ENCODE data around the gene GRPEL1. TPM values are rescaled to one million over a fixed set of nuclear protein-coding genes. Genes with fewer than 3 reads are reported as not detected.

The GRPEL1 gene
- total and polyA plus RNA-seq, 2 of the 8 experiments (the other 6 are each of a cell fraction or from before 2014, with no cell fraction given), result 13.5 to 39.9 TPM

- Histone ChIP-seq H3K9me3 (ENCODE audit: insufficient read depth in 2 of 2, low read depth in 1 of 2, low read length in 1 of 2) (no peaks in the 10 kb centered on the region), H4K91ac (replicated peaks; ENCODE audit: insufficient read length, low read length) (no peak overlapping the region), H3K4me1 (replicated peaks in 1 of 4; ENCODE audit: control insufficient read depth in 3 of 4, insufficient read depth in 4 of 4, low read length in 3 of 4) (no peaks in the 10 kb centered on the region; a peak in 1 of 7 replicates), H4K20me1 (replicated peaks in 1 of 2; ENCODE audit: control insufficient read depth in 1 of 2, insufficient read depth in 2 of 2, low read length in 2 of 2) (peaks cover 0 to 25% of the 10 kb centered on the region in 2 experiments), H3K4me3 (ENCODE audit: extremely low read depth in 1 of 4, insufficient read depth in 2 of 4, low read depth in 3 of 4, low read length in 4 of 4) (no peak overlapping the region), H3K9ac (replicated peaks in 1 of 4; ENCODE audit: extremely low read depth in 1 of 4, low read depth in 3 of 4, low read length in 3 of 4) (no peak overlapping the region), H2BK5ac (ENCODE audit: low read depth, low read length) (no peak overlapping the region), H2BK20ac (ENCODE audit: low read length) (no peak overlapping the region), H3K27me3 (replicated peaks in 1 of 4; ENCODE audit: control insufficient read depth in 3 of 4, extremely low read depth in 1 of 4, insufficient read depth in 3 of 4, low read length in 3 of 4) (no peaks in the 10 kb centered on the region), H3K18ac (ENCODE audit: extremely low read depth, low read length) (no peak overlapping the region), H2AFZ (ENCODE audit: low read length) (no peak overlapping the region), H3K79me2 (ENCODE audit: control insufficient read depth in 1 of 2, insufficient read depth in 2 of 2, low read length in 2 of 2) (no peaks in the 10 kb centered on the region), H3K56ac (replicated peaks; ENCODE audit: insufficient read length, low read depth, low read length) (no peak overlapping the region), H3K4me2 (ENCODE audit: insufficient read depth in 1 of 2, low read depth in 2 of 2, low read length in 2 of 2) (no peak overlapping the region), H2BK120ac (replicated peaks; ENCODE audit: low read depth, low read length) (no peak overlapping the region), H3K36me3 (ENCODE audit: control insufficient read depth in 2 of 4, insufficient read depth in 4 of 4, low read length in 3 of 4) (peaks cover 0 to 31% (median 7%) of the 10 kb centered on the region in 4 experiments; a peak in 5 of 8 replicates), H4K5ac (ENCODE audit: insufficient read length, low read depth, low read length) (no peak overlapping the region), H3K4ac (replicated peaks; ENCODE audit: insufficient read length, low read depth, low read length) (no peak overlapping the region), H3K27ac (ENCODE audit: low read depth, low read length) (no peak overlapping the region), H3K23me2 (ENCODE audit: low read depth, low read length) (peaks cover 10% of the 10 kb centered on the region; the same call in 1 of the 2 replicates), H2BK12ac (ENCODE audit: low read depth, low read length) (no peak overlapping the region), H2BK15ac (ENCODE audit: low read length) (no peak overlapping the region), H3K23ac (ENCODE audit: insufficient read length) (no peak overlapping the region), H2AK5ac (ENCODE audit: low read depth, low read length) (no peak overlapping the region), H3K14ac (ENCODE audit: insufficient read length) (no peak overlapping the region), H3K79me1 (ENCODE audit: low read depth, low read length) (peaks cover 3% of the 10 kb centered on the region), H4K8ac (ENCODE audit: extremely low read depth, insufficient read depth, low read length) (no peak overlapping the region)
- DNase-seq (ENCODE audit: low read depth in 1 of 2, low spot score in 2 of 2) (no peak), FAIRE-seq (no peak)
- 91% methylated on average over 28 of the region's 28 CpGs; no CpG with 5 or more reads in 1 of the 2 experiments for WGBS, 2 experiments (ENCODE audit: extremely low coverage in 1 of 2, insufficient coverage in 1 of 2, insufficient read length in 1 of 2, insufficient replicate concordance in 2 of 2, low coverage in 1 of 2, low lambda C conversion rate in 2 of 2, missing lambda C conversion rate in 1 of 2)
- ChIA-PET POLR2A (ENCODE audit: partially characterized antibody) (interaction anchor here (1.2 to 1.4 kb wide), 2 partner anchors 9 to 18 kb away, joined by 3 read pairs; no protein-coding TSS in a partner anchor), CTCF (ENCODE audit: partially characterized antibody) (interaction anchor here (0.5 to 1.7 kb wide), 5 partner anchors 9 to 265 kb away, joined by 3 to 7 read pairs (median 3); no protein-coding TSS in a partner anchor)
- TF ChIP-seq USF2 (IDR thresholded peaks at IDR 0.05; ENCODE audit: low read length), result no peak
- no peak for TF ChIP-seq ASH2L (IDR thresholded peaks at IDR 0.05; ENCODE audit: low read length)
- no peak for TF ChIP-seq BRCA1 (IDR thresholded peaks at IDR 0.05; ENCODE audit: low read depth, low read length)
- no peak for TF ChIP-seq JUN (IDR thresholded peaks at IDR 0.05; ENCODE audit: low read depth, low read length)
- no peak for TF ChIP-seq SUZ12 (IDR thresholded peaks at IDR 0.05; ENCODE audit: low read length)
- no peak for TF ChIP-seq SAP30 (IDR thresholded peaks at IDR 0.05; ENCODE audit: insufficient read depth, insufficient replicate concordance, low read length)
- TF ChIP-seq POLR2AphosphoS5 (IDR thresholded peaks at IDR 0.05; ENCODE audit: low read depth, low read length), result no peak
- TF ChIP-seq NANOG (IDR thresholded peaks at IDR 0.05; ENCODE audit: insufficient read depth, low read depth, low read length, poor library complexity, severe bottlenecking), result no peak
- no peak for TF ChIP-seq TCF12 (IDR thresholded peaks at IDR 0.05; ENCODE audit: low read depth, low read length)
- no peak for TF ChIP-seq KDM5A (IDR thresholded peaks at IDR 0.05; ENCODE audit: low read length)
- no peak for TF ChIP-seq SP1 (IDR thresholded peaks at IDR 0.05; ENCODE audit: low read depth, low read length)
- TF ChIP-seq PHF8 (conservative IDR thresholded peaks at IDR 0.05; ENCODE audit: low read depth, low read length), result no peak
Observed at GRCh38 chr4:7025040-7025602, 42.7 kb downstream of the GRPEL1 start.
